GM19240 (cell line): ENCODE measurements around the gene RYR3.

Experiments
- DNase-seq: peaks from one replicate; pipeline ENCODE4 v3.0.0; 2011; ENCODE audit warnings: low spot score; ENCODE audit not compliant: insufficient read length

Gene RYR3

DNA sequence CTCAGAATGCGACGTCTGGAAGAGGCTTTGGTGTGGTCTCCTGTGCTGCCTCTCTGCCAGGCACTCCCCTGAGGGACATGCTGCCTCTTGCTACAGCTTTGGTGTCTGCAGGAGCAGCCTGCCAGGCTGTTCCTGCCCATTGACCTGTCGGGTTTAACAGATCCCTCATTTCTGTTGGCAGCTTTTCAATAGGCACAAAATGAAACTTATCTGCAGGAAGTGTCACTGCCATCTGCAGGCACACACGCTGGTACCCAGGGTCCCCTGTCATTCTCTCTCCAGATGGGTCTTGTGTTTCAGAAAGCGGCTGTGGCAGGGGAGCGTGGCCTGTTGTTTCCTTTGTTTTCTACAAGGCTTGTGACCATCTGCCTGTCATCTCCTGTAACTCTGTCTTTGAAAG lies 329.2 kb downstream of the RYR3 start:
- DNase-seq: no peak

DNA sequence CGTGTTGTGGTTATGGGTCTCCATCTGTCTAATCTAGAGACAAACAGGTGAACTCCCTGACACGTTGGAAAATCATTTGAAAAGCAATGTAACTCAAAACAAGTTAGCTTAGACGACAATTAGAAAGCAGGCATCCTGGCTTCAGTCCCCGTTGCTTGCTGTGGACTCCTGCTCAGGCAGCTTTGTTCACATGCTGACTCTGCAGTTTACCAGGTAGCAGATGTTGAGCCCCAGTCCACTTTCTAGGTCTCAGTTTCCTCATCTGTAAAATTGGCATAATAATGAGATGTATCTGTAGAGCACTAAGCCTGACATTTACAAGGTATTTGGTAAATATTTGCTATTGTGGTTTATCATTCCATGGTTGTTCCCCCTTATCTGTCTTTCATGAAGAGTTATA lies 330.3 kb downstream of the RYR3 start:
- no peak for DNase-seq

DNA sequence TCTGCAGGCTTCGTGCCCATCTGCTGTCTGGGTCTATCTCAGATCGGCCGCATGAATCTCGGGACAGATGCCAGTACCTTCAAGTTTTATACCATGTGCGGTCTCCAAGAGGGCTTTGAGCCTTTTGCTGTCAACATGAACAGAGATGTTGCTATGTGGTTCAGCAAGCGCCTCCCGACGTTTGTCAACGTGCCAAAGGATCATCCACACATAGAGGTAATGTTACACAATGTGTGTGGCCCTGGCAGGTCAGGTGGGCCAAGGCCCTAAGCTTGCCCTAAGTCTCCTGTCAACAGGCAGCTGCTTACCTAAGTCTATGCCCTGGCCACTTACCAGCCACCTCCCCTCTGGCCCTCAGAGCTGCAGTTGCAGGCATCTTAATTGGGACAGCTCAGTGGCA lies 333.5 kb downstream of the RYR3 start:
- no peak for DNase-seq

DNA sequence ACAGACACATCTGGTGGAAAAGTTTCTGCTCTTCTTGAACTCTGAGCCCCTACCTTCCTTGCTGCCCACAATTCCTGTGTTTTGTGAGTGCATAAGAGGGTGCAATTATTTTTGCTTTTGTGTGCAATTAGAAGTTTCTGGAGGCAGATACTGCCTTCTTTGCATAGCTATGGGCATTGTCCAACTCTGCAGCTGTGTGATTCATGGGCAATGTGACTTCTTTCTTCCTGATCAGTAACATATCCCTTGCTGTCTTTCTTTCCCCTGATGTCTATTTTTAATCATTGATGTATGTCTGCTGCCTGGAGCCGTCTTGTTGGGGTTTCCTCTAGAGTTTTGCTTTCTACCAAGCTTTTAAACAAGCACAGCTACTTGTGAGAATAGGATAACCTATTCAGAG lies 336.0 kb downstream of the RYR3 start:
- DNase-seq: no peak

DNA sequence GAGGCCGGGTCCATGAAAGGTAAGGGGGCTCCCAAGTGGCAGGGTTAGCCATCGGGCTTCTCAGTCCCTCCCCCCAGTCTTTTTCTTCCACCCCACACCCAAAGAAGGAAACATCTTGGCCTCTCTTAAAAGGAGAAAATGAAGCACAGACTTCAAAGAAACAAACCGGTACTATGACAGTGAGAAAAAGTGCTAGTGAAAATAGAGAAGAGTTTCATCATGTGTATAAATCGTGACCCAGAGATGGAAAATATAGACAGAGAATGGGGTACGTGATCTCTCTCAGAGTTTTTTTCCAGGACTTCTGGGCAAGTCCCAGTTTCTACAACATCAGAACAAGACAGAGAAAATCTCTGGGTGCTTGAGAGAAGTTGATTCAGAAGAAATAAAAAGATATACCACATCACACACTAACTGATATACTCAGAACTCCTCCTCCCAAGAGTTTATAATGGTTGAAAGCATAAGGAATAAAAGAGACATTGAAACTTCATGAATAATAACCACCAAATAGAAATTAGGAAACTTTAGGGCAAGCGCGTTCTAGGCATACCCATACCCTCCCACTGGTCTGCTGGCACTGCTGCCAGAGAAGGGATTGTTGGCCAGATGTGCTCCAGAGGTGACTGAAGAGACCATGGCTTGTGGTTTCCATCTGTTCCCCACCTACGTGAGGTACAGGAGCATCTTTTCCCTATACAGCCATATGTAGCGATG lies 338.6 kb downstream of the RYR3 start:
- no peak for DNase-seq

DNA sequence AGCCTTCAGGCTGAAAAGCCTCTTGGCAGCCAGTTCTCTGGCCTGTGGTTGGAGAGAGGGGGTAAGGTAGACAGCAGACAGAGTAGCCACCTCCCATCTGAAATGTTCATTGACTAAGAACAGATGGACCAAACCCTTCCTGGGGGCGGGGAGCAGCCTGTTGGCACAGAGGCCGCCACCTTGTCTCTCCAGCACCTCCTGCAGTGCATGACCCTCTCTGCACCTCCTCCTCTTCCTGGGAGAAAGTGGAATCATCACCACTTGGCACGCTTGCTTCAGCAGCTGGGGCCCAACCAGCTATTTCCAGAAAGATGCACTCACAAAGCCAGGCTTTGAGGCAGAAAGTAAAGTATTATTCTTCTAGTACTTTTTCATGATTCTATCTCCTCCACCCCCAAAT lies 344.1 kb downstream of the RYR3 start:
- no peak for DNase-seq

DNA sequence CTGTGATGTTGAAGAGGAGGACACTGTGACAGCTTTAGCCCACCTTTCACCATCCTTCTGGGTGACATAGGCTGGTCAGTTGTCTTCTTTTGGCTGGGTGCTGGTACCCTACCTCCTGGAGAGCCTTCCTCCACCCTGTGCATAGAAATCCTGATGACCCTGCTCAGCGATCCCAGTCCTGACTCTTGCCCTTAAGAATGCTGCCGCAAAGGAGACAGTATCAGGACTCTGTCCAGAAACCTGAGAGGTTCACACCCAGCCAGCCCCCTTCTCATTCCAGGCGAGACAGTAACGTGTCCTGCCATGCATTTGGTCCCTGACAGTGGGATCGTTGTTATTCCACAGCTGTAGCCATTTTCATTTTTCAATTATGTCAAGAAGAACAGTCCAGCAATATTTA lies 344.7 kb downstream of the RYR3 start:
- no peak for DNase-seq

DNA sequence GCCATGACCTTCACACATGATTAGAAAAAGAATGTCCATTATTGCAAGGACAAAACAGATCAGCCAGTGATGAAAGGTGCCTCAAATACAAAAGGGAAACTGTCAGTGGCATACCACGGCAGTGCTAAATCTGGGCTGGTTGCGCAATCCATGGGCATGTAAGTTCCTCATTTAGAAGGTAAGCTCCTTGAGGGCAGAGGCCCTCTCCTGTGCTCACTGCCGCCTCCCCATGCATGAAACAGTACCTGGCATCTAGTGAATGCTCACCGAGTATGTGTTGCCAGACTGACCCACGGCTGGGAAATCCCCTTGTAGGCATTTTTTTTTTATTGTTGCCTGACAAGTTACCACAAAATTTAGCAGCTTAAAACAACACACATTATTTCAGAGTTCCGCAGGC lies 345.4 kb downstream of the RYR3 start:
- no peak for DNase-seq

DNA sequence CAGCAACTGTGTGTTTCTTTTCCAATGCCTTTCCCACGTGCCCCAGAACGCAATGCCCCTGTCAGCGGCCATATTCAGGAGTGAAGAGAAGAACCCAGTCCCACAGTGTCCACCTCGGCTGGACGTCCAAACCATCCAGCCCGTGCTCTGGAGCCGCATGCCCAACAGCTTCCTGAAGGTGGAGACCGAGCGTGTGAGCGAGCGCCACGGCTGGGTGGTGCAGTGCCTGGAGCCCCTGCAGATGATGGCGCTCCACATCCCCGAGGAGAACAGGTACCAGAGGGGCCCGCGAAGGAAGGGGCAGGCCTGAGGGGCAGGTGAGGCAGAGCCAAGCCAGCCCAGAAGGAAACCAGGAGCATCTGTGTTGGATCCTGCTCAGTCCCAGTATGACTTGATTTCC lies 349.4 kb downstream of the RYR3 start:
- no peak for DNase-seq

DNA sequence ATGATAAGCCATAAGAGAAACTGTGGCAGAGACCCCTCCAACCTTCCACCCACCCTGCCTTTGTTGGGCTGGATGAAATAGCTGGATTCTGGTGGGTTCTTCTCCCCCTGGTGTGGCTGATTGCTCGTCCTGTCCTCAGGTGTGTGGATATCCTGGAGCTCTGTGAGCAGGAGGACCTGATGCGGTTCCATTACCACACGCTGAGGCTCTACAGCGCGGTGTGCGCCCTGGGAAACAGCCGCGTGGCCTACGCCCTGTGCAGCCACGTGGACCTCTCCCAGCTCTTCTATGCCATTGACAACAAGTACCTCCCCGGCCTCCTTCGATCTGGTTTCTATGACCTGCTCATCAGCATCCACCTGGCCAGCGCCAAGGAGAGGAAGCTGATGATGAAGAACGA lies 351.2 kb downstream of the RYR3 start:
- DNase-seq: no peak

DNA sequence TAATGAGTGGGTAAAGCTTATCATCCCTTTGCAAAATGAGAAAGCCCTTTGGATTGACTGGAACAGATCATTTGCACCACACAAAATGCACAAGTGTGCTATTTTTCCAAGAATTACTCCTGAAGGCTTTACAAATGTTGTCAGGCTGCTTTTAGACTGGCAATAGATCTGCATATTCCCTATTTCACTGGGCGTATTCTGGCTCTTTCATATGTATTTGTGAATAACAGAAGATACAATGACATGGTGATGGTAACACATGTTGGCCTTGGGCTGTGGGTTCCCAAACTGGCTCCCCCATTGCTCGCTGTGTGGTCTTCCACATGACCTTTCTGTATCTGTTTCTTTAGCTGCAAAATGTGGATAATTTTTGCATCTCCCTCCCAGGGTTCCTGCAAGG lies 354.2 kb downstream of the RYR3 start:
- no peak for DNase-seq

DNA sequence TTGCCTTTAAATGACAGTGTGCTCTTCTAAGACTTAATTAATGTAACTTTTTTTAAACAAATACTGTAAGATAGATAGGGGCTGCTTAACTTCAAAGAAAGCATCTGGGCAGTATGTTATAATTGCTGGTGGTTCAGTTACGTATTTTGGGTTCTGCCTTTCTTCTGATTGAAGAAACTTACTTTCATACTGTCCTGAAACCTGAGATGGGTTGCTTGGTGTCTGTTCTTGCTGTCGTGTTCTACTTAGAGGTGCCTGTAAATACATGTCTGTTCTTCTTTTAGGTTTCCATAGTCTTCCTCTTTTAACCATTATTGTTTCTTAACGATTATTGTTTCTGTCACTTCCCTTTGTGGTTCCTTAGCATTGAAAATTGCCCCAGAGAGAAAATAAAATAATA lies 359.8 kb downstream of the RYR3 start:
- no peak for DNase-seq

DNA sequence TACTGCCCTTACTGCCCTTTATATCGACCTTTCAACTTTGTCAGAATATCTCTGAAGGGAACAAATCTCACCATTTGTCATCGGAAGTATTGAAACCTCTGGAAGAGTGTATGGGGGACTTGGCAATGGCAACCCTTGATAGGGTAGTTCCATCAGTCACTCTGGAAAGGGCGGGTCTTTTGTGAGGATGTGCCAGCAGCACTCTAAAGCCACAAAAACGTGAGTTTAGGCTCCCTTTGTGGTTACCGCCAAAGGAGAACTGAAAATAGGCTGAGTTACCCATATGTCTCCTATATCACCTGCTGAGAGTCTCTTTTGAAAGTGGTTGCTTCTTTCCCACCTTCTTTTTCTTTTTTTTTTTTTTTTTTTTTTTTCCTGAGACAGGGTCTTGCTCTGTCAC lies 360.7 kb downstream of the RYR3 start:
- peak; percentile 35 for DNase-seq

DNA sequence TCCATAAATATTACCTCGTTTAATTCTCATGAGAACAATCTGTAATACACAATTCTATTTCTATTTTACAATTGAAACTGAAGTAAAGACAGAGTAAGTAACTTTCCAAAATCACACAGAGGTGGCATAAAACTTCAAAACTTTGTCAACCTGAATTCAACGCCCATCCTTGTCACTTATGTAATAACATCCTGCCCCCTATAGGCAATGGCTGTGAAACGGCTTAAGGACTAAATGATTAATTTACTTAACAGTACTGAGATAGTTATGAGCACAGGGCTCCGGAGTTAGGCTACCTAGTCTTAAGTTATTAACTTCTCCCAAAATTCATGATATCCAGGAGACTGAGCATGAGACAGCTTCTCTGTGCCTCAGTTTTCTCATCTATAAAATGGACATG lies 364.5 kb downstream of the RYR3 start:
- DNase-seq: no peak

DNA sequence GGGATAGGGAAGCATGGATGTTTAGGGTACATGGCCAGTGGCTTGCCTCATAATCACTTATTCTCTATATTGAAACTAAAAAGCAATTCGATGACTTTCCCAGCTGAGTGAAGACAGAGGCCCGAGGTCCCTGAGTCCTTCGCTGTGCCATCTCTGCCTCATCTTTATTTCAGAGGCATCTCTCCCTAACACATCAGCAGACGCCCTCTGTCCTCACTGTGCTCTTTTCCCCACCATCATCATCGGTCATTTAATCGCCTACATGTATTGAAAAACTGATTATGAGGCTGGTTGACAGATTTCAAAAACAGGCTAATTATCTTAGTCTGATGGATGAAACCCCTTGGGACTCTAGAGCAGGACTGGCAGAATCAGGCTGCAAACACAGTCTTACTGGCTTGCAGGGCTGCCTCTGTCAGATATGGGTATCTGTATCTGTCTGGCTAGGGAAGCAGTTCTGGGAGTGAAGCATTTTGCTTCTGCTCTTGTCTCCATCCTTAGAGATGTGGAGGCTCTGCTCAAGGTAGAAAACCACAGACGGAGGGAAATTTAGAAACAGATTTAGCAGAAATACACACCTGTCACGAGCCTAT lies 366.6 kb downstream of the RYR3 start:
- DNase-seq: no peak

DNA sequence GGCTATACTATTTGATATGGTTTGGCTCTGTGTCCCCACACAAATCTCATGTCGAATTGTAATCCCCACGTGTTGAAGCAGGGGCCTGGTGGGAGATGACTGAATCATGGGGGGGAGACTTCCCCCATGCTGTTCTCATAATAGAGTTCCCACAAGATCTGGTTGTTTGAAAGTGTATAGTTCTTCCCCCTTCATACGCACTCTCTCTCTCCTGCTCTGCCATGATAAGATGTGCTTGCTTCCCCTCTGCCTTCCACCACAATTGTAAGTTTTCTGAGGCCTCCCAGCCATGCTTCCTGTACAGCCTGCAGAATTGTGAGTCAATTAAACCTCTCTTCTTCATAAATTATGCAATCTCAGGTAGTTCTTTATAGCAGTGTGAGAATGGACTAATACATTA lies 367.4 kb downstream of the RYR3 start:
- no peak for DNase-seq

DNA sequence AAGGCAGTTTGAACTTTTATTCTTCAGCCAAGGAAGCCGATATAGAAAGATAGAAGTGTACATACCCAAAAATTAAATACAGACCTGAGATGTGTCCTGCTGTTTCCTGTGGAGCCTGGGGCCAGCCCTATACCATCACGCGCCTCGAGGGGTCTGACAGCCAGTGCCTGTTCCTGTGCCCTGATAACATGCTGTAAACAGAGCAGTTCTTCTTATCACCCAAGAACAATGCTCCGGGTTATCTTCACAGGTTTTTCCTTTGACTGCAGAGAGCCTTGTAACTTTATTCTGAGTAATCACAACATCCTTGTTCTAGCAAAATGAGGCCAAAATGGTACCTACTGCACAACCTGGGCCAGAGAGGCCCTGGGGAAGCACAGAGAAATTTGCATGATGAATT lies 367.8 kb downstream of the RYR3 start:
- DNase-seq: no peak

DNA sequence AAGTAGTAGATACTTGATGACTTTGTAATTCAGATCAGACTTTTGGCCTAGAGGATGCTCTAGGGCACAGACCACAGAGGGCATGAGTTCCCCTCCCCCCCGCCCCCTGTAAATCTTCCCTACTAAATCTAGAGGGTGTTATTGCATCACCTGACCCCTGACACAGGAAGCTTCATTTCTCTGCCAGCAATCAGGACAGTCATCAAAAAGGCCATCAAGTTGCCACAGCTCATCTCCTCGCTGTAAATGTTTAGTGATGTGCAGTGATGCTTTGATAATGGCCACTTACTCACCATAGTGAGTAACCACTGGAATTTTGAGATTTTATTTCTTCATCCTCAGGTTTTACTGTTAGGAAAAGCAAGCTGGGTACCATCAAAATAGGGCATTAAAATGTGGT lies 368.3 kb downstream of the RYR3 start:
- DNase-seq: no peak

DNA sequence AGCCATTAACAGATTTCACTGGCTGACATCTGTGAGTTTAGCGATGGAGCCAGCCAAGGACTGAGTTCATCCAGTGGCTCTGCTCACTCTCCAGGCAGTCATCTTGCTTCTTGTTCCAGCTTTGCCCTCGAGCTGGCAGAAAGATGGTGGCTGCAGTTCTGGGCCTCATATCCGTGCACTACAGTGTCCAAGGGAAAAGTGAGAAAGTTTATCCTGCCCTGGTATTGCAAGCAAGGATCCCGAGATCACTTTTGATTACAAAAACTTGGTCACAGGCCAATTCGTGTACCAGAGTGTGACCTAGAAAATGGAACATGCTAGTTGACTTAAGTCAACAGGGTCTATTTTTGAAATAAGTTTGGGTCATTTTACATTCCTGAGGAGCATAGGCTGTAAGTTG lies 369.6 kb downstream of the RYR3 start:
- no peak for DNase-seq

DNA sequence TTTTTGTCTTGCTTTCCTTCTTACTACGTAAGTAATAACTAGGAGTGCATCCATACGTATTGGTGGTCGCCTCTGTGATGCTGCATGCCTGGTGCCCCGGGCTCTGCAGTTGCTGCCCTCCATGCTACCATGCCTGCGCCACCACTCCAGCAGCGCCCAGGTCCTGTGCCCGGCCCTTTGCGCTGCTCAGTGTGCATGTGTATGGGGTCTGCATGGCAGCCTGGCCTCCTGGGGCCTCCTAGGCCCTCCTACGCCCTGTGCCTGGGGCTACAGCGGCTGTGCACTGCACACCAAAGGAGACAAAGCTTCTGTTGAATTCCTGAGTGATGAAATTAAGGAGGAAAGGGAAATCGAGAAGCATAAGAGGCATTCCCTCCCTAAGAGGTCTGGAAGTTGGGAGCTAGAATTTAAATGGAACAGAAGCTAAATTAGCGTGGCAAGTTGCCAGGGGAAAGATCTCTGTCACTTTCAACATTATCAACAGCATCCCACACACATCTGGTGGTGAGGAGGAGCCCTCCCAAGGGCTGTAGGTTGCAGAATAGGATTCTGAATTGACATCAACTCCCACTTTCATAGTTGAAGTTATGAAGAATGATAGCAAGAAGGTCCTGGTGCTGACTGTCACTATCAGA lies 382.5 kb downstream of the RYR3 start:
- DNase-seq: no peak

DNA sequence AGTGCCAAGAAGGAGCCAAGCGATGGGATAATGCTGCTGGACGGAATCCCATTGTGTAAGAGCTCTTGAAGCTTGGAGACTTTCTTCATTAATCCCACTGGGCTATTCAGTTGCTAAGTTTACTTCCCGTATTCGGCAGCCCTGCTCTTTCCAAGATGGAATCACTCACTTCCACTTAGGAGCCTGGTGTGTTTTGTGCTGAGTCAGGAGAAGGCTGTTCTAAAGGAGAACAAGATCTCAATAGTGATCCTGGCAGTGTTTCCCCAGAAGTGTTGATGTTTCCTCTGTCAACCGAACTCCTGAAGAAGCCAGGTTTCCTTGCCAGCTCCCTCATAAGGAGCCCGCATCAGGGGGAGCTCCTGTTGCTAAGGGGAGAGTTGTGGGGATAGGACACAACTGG lies 387.4 kb downstream of the RYR3 start:
- DNase-seq: no peak

DNA sequence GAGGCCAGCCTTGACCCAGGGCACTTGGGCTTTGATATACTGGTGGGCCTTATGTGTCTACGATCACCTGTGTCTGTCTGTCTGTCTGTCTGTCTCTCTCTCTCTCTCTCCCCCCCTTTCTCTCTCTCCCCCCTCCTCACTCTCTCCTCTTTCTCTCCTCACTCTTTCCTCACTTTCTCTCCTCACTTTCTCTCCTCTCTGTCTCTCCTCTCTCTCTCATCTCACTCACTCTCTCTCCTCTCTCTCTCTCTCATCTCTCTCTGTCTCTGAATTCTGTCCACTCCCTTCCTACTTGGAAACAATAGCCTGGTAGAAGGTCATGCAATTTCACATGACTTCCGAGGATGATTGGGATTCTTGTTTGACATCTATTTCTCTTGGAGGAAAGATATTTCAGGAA lies 388.4 kb downstream of the RYR3 start:
- DNase-seq: no peak
